Left lung (tissue), 14 donors: Measurements from ENCODE around the gene UPF3B. TPM values are rescaled to one million over a fixed set of nuclear protein-coding genes. Genes with fewer than 3 reads are reported as not detected.
"Not testable (repeated sequence)": the region's sequence is repeated elsewhere in the genome, so short reads cannot be mapped to it uniquely, and the experiment has no call there.

Experiments used
- ATAC-seq: fragments of 200-7000 bp; cut with Tn5 transposase; one replicate; pipeline ENCODE4 v1.9.1; 2020; ENCODE audit warnings: moderate library complexity
- DNase-seq, 4 donors: peaks; one replicate each; pipeline ENCODE4 v3.0.0-alpha.2; 2013 to 2020
- H3K27ac ChIP-seq, 2 donors: fragments of 200-600 bp; sonication (generic) in 1 of 2; one replicate each; pipeline versions ENCODE4 v1.5.0 to v1.8.0; 2020 to 2021
- H3K27me3 ChIP-seq, 2 donors: fragments of 200-600 bp; sonication (generic) in 1 of 2; one replicate each; pipeline versions ENCODE4 v1.5.0 to v1.8.0; 2020 to 2021
- H3K36me3 ChIP-seq, 2 donors: fragments of 200-600 bp; sonication (generic) in 1 of 2; one replicate each; pipeline versions ENCODE4 v1.5.0 to v1.8.0; 2020 to 2021
- H3K4me1 ChIP-seq, 2 donors: fragments of 200-600 bp; one replicate each; pipeline ENCODE4 v1.8.0; 2021
- H3K4me3 ChIP-seq, 2 donors: fragments of 200-600 bp; sonication (generic) in 1 of 2; one replicate each; pipeline versions ENCODE4 v1.5.0 to v1.8.0; 2020 to 2021; ENCODE audit warnings: mild to moderate bottlenecking in 1 of 2
- H3K9me3 ChIP-seq, 2 donors: fragments of 200-600 bp; sonication (generic) in 1 of 2; one replicate each; pipeline versions ENCODE4 v1.5.0 to v1.8.0; 2020 to 2021
- intact Hi-C, 2 donors: fragments of 100-400 bp; cut with DNase I; formaldehyde crosslinking; loops; one replicate each; pipeline versions ENCODE4 v1.11.2 to v1.14.2; 2022
- long read RNA-seq, 12 donors: library from polyadenylated mRNA in 2 of 12; unstranded in 2 of 12; transcript quantifications; one replicate each; pipeline ENCODE4 v2.0.0 and lab custom pipeline, GENCODE V29; 2019 to 2026
- polyA plus RNA-seq, 6 donors: library from polyadenylated mRNA; unstranded; fragments of 120-200 nt; gene quantifications; one replicate each; pipeline ENCODE4 v1.2.1, GENCODE V29; 2013; ENCODE audit not compliant: insufficient read length in 6 of 6
- total RNA-seq, 2 donors: library from RNA; stranded (reverse); fragmentation: NEBNext Ultra II Directional; extraction: Animal tissue kit (Norgen Biotek cat#: 25700); gene quantifications; one replicate each; pipeline ENCODE4 v1.2.1, GENCODE V29; 2021
- TF ChIP-seq, protein P1 (sequence below), 2 donors: fragments of 200-600 bp; sonication (generic) in 1 of 2; IDR thresholded peaks; one replicate each; pipeline versions ENCODE4 v1.5.0 to v1.8.0; 2021; ENCODE audit warnings: antibody characterized with exemption in 2 of 2
- donor health status: DM: no; HTN: yes; CAD: no.
- donor health status: DM: no; HTN: no; CAD: no.

The UPF3B gene, protein sequence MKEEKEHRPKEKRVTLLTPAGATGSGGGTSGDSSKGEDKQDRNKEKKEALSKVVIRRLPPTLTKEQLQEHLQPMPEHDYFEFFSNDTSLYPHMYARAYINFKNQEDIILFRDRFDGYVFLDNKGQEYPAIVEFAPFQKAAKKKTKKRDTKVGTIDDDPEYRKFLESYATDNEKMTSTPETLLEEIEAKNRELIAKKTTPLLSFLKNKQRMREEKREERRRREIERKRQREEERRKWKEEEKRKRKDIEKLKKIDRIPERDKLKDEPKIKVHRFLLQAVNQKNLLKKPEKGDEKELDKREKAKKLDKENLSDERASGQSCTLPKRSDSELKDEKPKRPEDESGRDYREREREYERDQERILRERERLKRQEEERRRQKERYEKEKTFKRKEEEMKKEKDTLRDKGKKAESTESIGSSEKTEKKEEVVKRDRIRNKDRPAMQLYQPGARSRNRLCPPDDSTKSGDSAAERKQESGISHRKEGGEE
- 1 to 10 TPM; 4.5 to 5.5 TPM for total RNA-seq
- polyA plus RNA-seq = 10 to 100 TPM; 24.4 to 33.8 (median 27.5) TPM
- long read RNA-seq, donor 1, partial matches to known transcripts = 0 of 5 reads
- long read RNA-seq, donor 1, other reads (novel, unspliced or antisense) = 0 of 5 reads
- long read RNA-seq, donor 2, partial matches to known transcripts = 728 of 742 reads
- long read RNA-seq, donor 2, other reads (novel, unspliced or antisense) = 11 of 742 reads
- long read RNA-seq, donor 3, partial matches to known transcripts = 595 of 611 reads
- long read RNA-seq, donor 3, other reads (novel, unspliced or antisense) = 14 of 611 reads
- long read RNA-seq, donor 4, partial matches to known transcripts = 8 of 11 reads
- long read RNA-seq, donor 4, other reads (novel, unspliced or antisense) = 3 of 11 reads
- long read RNA-seq, donor 5, partial matches to known transcripts = 0 of 1 reads
- long read RNA-seq, donor 5, other reads (novel, unspliced or antisense) = 0 of 1 reads
- long read RNA-seq, donor 6, partial matches to known transcripts = 14 of 14 reads
- long read RNA-seq, donor 6, other reads (novel, unspliced or antisense) = 0 of 14 reads
- long read RNA-seq, donor 7, partial matches to known transcripts = 0 of 3 reads
- long read RNA-seq, donor 7, other reads (novel, unspliced or antisense) = 0 of 3 reads
- long read RNA-seq, donor 8, transcript UPF3B-202 (10 exons, 2,335 nt) = major isoform, 5 of 7 reads
- long read RNA-seq, donor 8, partial matches to known transcripts = 0 of 7 reads
- long read RNA-seq, donor 8, other reads (novel, unspliced or antisense) = 0 of 7 reads
- long read RNA-seq, donor 9 = 0 reads
- long read RNA-seq, donor 10, partial matches to known transcripts = 10 of 12 reads
- long read RNA-seq, donor 10, other reads (novel, unspliced or antisense) = 2 of 12 reads
- long read RNA-seq, donor 11, partial matches to known transcripts = 0 of 2 reads
- long read RNA-seq, donor 11, other reads (novel, unspliced or antisense) = 0 of 2 reads
- long read RNA-seq, donor 12, partial matches to known transcripts = 41 of 472 reads
- long read RNA-seq, donor 12, other reads (novel, unspliced or antisense) = 425 of 472 reads

- Histone ChIP-seq H3K36me3 (peaks cover 0 to 6% of the 10 kb centered on the region in 2 donors), H3K27me3 (no peaks in the 10 kb centered on the region), H3K9me3 (no peaks in the 10 kb centered on the region), H3K4me1 (peaks cover 0 to 5% of the 10 kb centered on the region in 2 donors), H3K4me3 (peak within 1 kb of the TSS; percentile 55 to 69), H3K27ac (peak within 1 kb of the TSS; percentile 81 to 86)
- TF ChIP-seq, protein P1, sequence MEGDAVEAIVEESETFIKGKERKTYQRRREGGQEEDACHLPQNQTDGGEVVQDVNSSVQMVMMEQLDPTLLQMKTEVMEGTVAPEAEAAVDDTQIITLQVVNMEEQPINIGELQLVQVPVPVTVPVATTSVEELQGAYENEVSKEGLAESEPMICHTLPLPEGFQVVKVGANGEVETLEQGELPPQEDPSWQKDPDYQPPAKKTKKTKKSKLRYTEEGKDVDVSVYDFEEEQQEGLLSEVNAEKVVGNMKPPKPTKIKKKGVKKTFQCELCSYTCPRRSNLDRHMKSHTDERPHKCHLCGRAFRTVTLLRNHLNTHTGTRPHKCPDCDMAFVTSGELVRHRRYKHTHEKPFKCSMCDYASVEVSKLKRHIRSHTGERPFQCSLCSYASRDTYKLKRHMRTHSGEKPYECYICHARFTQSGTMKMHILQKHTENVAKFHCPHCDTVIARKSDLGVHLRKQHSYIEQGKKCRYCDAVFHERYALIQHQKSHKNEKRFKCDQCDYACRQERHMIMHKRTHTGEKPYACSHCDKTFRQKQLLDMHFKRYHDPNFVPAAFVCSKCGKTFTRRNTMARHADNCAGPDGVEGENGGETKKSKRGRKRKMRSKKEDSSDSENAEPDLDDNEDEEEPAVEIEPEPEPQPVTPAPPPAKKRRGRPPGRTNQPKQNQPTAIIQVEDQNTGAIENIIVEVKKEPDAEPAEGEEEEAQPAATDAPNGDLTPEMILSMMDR (IDR thresholded peaks at IDR 0.05) = no peak
- ATAC-seq (peak; percentile 98), DNase-seq (peak; percentile 89 to 97 (median 96))
- intact Hi-C loops = no loop called here
Measured at GRCh38 chrX:119852382-119853353, at the start of gene UPF3B. UPF3B (minus strand) TSS chrX:119852963; CDS start chrX:119852928, 35 bp downstream.

DNA sequence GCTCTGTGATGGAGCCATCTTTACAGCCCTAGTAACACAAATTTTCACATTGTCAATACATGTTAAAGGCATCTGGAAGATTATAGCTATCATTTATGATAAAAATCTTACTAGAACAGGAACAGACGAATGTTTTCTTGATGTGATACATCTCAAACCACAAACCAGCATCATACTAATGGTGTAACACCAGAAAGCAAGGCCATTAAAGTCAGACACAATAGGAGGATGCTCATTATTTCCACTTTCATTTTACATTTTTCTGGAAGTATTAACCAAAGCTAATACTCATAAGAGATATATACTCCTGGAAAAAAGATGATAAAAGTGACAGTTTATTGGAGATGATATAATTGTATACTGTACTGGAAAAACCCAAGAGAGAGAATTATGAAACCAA, 48.2 kb upstream of the UPF3B start:
- Histone ChIP-seq H3K4me1 (no peaks in the 10 kb centered on the region), H3K9me3 (no peaks in the 10 kb centered on the region), H3K27ac (no peak overlapping the region), H3K36me3 (no peaks in the 10 kb centered on the region), H3K4me3 (no peak overlapping the region), H3K27me3 (no peaks in the 10 kb centered on the region)
- DNase-seq = no peak
- TF ChIP-seq, protein P1 (IDR thresholded peaks at IDR 0.05) = no peak
- no peak for ATAC-seq
- intact Hi-C loops = no loop called here

GRCh38 chrX:119899125-119899524, 46.4 kb upstream of the UPF3B start:
- no peaks in the 10 kb centered on the region for H3K9me3 ChIP-seq
- ATAC-seq (peak; percentile 70), DNase-seq (no peak)
- no peaks in the 10 kb centered on the region for H3K27me3 ChIP-seq
- peak overlapping the region in 1 of 2 donors; percentile 23 for H3K27ac ChIP-seq
- TF ChIP-seq, protein P1 (IDR thresholded peaks at IDR 0.05) = no peak
- H3K4me3 ChIP-seq = no peak overlapping the region
- H3K4me1 ChIP-seq = no peaks in the 10 kb centered on the region
- H3K36me3 ChIP-seq = no peaks in the 10 kb centered on the region
- intact Hi-C loops = no loop called here

DNA sequence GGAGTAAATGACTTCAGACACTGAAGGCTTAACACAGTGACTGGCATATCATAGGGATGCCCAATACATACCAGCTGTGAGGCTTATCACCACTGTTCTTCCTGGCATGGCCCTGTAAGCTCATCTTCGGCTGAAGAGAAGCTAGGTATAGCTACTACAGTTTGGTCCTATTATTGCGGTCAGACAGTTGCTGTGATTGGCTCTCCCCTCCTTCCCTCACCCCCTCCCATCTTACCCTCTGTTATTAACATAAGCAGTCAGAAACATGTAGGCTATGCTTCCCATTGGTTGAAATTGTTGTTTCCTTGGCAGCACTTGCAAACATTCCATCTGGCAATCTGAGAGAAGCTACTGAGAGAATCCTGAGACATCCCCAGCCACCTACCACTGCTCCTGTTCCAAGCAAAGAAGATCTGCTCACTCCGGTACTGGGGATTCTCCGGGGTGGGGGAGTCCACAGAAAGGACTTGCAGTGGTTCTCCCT, 43.1 kb upstream of the UPF3B start, which contains the start of gene AKAP14:
TSS of gene AKAP14 (plus strand) at position 51 of the 484 bp plus-strand sequence. CDS start 7,331 bp downstream, outside the sequence.
- TF ChIP-seq, protein P1 (IDR thresholded peaks at IDR 0.05) = no peak
- no peaks in the 10 kb centered on the region for H3K9me3 ChIP-seq
- H3K27me3 ChIP-seq = no peaks in the 10 kb centered on the region
- no peak within 1 kb of the TSS for H3K27ac ChIP-seq
- H3K36me3 ChIP-seq = no peaks in the 10 kb centered on the region
- no peaks in the 10 kb centered on the region for H3K4me1 ChIP-seq
- no peak for ATAC-seq
- H3K4me3 ChIP-seq = no peak within 1 kb of the TSS
- DNase-seq = peak in 1 of 4 donors; percentile 10
- intact Hi-C loops = no loop called here

GRCh38 chrX:119891961-119892692, 39.4 kb upstream of the UPF3B start:
- H3K4me1 ChIP-seq, H3K4me3 ChIP-seq, H3K27me3 ChIP-seq, ATAC-seq, DNase-seq, H3K36me3 ChIP-seq, H3K9me3 ChIP-seq, intact Hi-C loops, H3K27ac ChIP-seq: not testable (repeated sequence)

- H3K9me3 ChIP-seq, H3K4me3 ChIP-seq, H3K36me3 ChIP-seq, H3K4me1 ChIP-seq, H3K27me3 ChIP-seq, ATAC-seq, intact Hi-C loops, H3K27ac ChIP-seq, DNase-seq: not testable (repeated sequence)
Measured at GRCh38 chrX:119890626-119891025, 37.9 kb upstream of the UPF3B start.
